ENCODE measurements around the gene RASSF6. TPM values are rescaled to one million over a fixed set of nuclear protein-coding genes. Genes with fewer than 3 reads are reported as not detected.

The RASSF6 gene
- total and polyA plus RNA-seq, 2 donors (not counting 1 experiment from before 2014, with no cell fraction given) = under 0.01 to 0.01 TPM

- Histone ChIP-seq H3K4me3 (replicated peaks in 1 of 4; ENCODE audit: control extremely low read depth in 1 of 4, insufficient read depth in 1 of 4, low read depth in 3 of 4, low read length in 4 of 4) (no peak overlapping the region), H3K27ac (ENCODE audit: insufficient read depth, low read length) (no peak overlapping the region), H3K36me3 (ENCODE audit: control insufficient read depth, insufficient read depth, low read length) (no peaks in the 10 kb centered on the region), H4K20me1 (ENCODE audit: control insufficient read depth, extremely low read depth, insufficient read depth, low read length) (no peaks in the 10 kb centered on the region), H3K9ac (ENCODE audit: insufficient read depth, low read length) (no peak overlapping the region), H3K4me1 (ENCODE audit: control insufficient read depth, extremely low read depth, insufficient read depth, low read length) (no peaks in the 10 kb centered on the region), H2AFZ (ENCODE audit: low read length) (no peak overlapping the region), H3K79me2 (ENCODE audit: control insufficient read depth, insufficient read depth, low read length) (no peaks in the 10 kb centered on the region), H3K9me3 (ENCODE audit: control insufficient read depth, insufficient read depth, low read depth, low read length) (no peaks in the 10 kb centered on the region), H3K4me2 (ENCODE audit: extremely low read depth, insufficient read depth, low read length) (no peak overlapping the region), H3K27me3 (ENCODE audit: control insufficient read depth, insufficient read depth, low read length) (no peaks in the 10 kb centered on the region)
- DNase-seq (ENCODE audit: low read depth in 2 of 2) = no peak
- TF ChIP-seq CTCF (conservative IDR thresholded peaks at IDR 0.05 in 1 of 2, IDR thresholded peaks at IDR 0.05 in 1 of 2; ENCODE audit: low read depth in 1 of 2, low read length in 2 of 2) = no peak
- TF ChIP-seq EZH2 (IDR thresholded peaks at IDR 0.05; ENCODE audit: low read length, missing control alignments) = no peak
These were observed 75.6 kb downstream of the RASSF6 start for GRCh38 chr4:73544620-73545019.

DNA sequence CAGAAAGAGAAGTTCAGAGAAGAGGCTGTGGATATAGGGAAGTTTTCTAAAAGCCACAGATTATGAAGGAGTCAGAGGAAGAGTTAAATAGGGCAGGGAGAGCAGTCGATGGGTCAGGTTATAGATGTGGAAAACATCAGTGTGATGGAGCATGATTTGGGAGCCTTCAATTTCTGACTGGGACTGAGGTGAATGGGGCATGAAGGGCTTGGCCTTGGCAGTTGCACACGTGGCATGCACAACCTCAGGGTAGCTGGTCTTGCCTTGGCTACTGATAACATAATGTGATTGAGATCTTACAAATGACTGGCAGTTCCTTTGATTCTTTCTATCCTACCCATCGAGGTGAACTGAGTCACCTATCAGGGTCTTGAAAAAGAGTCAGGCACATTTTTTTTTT lies 79.0 kb downstream of the RASSF6 start:
- Histone ChIP-seq H3K27ac (ENCODE audit: insufficient read depth, low read length) (no peak overlapping the region), H3K9ac (ENCODE audit: insufficient read depth, low read length) (no peak overlapping the region), H4K20me1 (ENCODE audit: control insufficient read depth, extremely low read depth, insufficient read depth, low read length) (no peaks in the 10 kb centered on the region), H3K4me2 (ENCODE audit: extremely low read depth, insufficient read depth, low read length) (no peak overlapping the region), H3K27me3 (ENCODE audit: control insufficient read depth, insufficient read depth, low read length) (peaks cover 3% of the 10 kb centered on the region), H3K79me2 (ENCODE audit: control insufficient read depth, insufficient read depth, low read length) (no peaks in the 10 kb centered on the region), H2AFZ (ENCODE audit: low read length) (no peak overlapping the region), H3K36me3 (ENCODE audit: control insufficient read depth, insufficient read depth, low read length) (no peaks in the 10 kb centered on the region), H3K4me3 (replicated peaks in 1 of 4; ENCODE audit: control extremely low read depth in 1 of 4, insufficient read depth in 1 of 4, low read depth in 3 of 4, low read length in 4 of 4) (no peak overlapping the region), H3K4me1 (ENCODE audit: control insufficient read depth, extremely low read depth, insufficient read depth, low read length) (no peaks in the 10 kb centered on the region), H3K9me3 (ENCODE audit: control insufficient read depth, insufficient read depth, low read depth, low read length) (no peaks in the 10 kb centered on the region)
- TF ChIP-seq CTCF (conservative IDR thresholded peaks at IDR 0.05 in 1 of 2, IDR thresholded peaks at IDR 0.05 in 1 of 2; ENCODE audit: low read depth in 1 of 2, low read length in 2 of 2) = no peak
- TF ChIP-seq EZH2 (IDR thresholded peaks at IDR 0.05; ENCODE audit: low read length, missing control alignments) = no peak
- DNase-seq (ENCODE audit: low read depth in 2 of 2) = no peak

GRCh38 chr4:73540826-73541225 lies 79.4 kb downstream of the RASSF6 start:
- no peaks in the 10 kb centered on the region for H3K4me1 ChIP-seq (ENCODE audit: control insufficient read depth, extremely low read depth, insufficient read depth, low read length)
- H4K20me1 ChIP-seq (ENCODE audit: control insufficient read depth, extremely low read depth, insufficient read depth, low read length) = no peaks in the 10 kb centered on the region
- H3K27ac ChIP-seq (ENCODE audit: insufficient read depth, low read length) = no peak overlapping the region
- DNase-seq (ENCODE audit: low read depth in 2 of 2) = no peak
- TF ChIP-seq CTCF (conservative IDR thresholded peaks at IDR 0.05 in 1 of 2, IDR thresholded peaks at IDR 0.05 in 1 of 2; ENCODE audit: low read depth in 1 of 2, low read length in 2 of 2) (no peak), EZH2 (IDR thresholded peaks at IDR 0.05; ENCODE audit: low read length, missing control alignments) (no peak)
- no peak overlapping the region for H2AFZ ChIP-seq (ENCODE audit: low read length)
- no peaks in the 10 kb centered on the region for H3K9me3 ChIP-seq (ENCODE audit: control insufficient read depth, insufficient read depth, low read depth, low read length)
- H3K4me3 ChIP-seq (replicated peaks in 1 of 4; ENCODE audit: control extremely low read depth in 1 of 4, insufficient read depth in 1 of 4, low read depth in 3 of 4, low read length in 4 of 4) = no peak overlapping the region
- H3K27me3 ChIP-seq (ENCODE audit: control insufficient read depth, insufficient read depth, low read length) = peaks cover 3% of the 10 kb centered on the region
- H3K4me2 ChIP-seq (ENCODE audit: extremely low read depth, insufficient read depth, low read length) = no peak overlapping the region
- no peak overlapping the region for H3K9ac ChIP-seq (ENCODE audit: insufficient read depth, low read length)
- no peaks in the 10 kb centered on the region for H3K79me2 ChIP-seq (ENCODE audit: control insufficient read depth, insufficient read depth, low read length)
- H3K36me3 ChIP-seq (ENCODE audit: control insufficient read depth, insufficient read depth, low read length) = no peaks in the 10 kb centered on the region
